Breast epithelium (tissue), 4 donors: ENCODE measurements around the gene PCSK5. TPM values are rescaled to one million over a fixed set of nuclear protein-coding genes. Genes with fewer than 3 reads are reported as not detected.

Experiments
- DNase-seq, 2 donors: peaks; one replicate each; pipeline ENCODE4 v3.0.0-alpha.2; 2019; ENCODE audit warnings: low spot score in 2 of 2
- H3K27ac ChIP-seq, 2 donors: fragments of 200-600 bp; sonication (generic) in 1 of 2; one replicate each; pipeline ENCODE4 v1.5.1; 2016 to 2019; ENCODE audit warnings: mild to moderate bottlenecking in 1 of 2
- H3K27me3 ChIP-seq, 2 donors: fragments of 200-600 bp; sonication (generic) in 1 of 2; one replicate each; pipeline versions ENCODE4 v1.5.1 to v1.6.0; 2017 to 2019; ENCODE audit warnings: control low read depth in 1 of 2, mild to moderate bottlenecking in 1 of 2
- H3K36me3 ChIP-seq: fragments of 200-600 bp; one replicate; pipeline ENCODE4 v1.5.1; 2019
- H3K4me1 ChIP-seq, 2 donors: fragments of 200-600 bp; sonication (generic); one replicate each; pipeline ENCODE4 v1.5.1; 2016 to 2019; ENCODE audit warnings: control low read depth in 1 of 2
- H3K4me3 ChIP-seq, 3 donors: fragments of 200-600 bp; sonication (generic); 1 replicate in 2 of 3; 2 replicates in 1 of 3; pipeline ENCODE4 v1.5.1; 2016 to 2019; ENCODE audit warnings: mild to moderate bottlenecking in 3 of 3, moderate library complexity in 2 of 3
- H3K9me3 ChIP-seq, 2 donors: fragments of 200-600 bp; sonication (generic) in 1 of 2; one replicate each; pipeline ENCODE4 v1.5.1; 2016 to 2019; ENCODE audit warnings: control low read depth in 1 of 2
- POLR2A ChIP-seq: fragments of 450-650 bp; IDR thresholded peaks from one replicate; pipeline ENCODE4 v1.6.1; 2016; ENCODE audit warnings: antibody characterized with exemption, mild to moderate bottlenecking, moderate library complexity
- POLR2AphosphoS5 ChIP-seq, 3 donors: sonication (generic); formaldehyde crosslinking; IDR thresholded peaks; one replicate each; pipeline ENCODE4 v1.6.1; 2017; ENCODE audit warnings: antibody characterized with exemption in 3 of 3
- intact Hi-C: fragments of 100-400 bp; cut with DNase I; formaldehyde crosslinking; loops from one replicate; pipeline ENCODE4 v1.15.1; 2023; ENCODE audit warnings: low total_unique reads
- total RNA-seq, 3 donors: library from RNA; depleted of rRNA; stranded (reverse); fragments of >200 nt; gene quantifications; one replicate each; pipeline ENCODE4 v1.1.0, GENCODE V29; 2016
- TF ChIP-seq, protein P1 (sequence below), 3 donors: fragments of 450-650 bp; IDR thresholded peaks; one replicate each; pipeline ENCODE4 v1.5.1; 2016 to 2017; ENCODE audit warnings: antibody characterized with exemption in 3 of 3, mild to moderate bottlenecking in 3 of 3, moderate library complexity in 3 of 3

The PCSK5 gene
- total RNA-seq, 3 donors from 2014 or later, result 12.7 to 21.0 (median 19.0) TPM

DNA sequence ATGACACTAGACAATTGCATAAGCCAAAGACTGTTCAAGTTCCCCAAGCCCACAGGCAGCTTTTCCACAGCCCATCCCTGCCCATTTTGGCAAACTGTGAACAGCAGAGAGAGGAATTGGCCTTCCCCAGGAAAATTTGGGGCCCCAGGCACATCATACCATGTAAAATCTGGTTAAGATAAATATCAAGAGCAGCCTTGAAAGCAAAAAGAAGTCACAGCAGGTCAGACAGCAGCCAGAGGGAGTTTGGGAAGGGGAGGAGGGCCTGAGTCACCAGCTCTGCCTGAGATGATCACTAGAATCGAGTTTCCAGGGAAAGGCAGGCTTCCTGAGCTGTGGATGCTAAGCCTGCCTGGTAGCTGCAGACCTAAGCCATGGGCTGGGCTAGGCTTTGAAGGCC lies 324.6 kb downstream of the PCSK5 start:
- Histone ChIP-seq H3K4me3 (no peak overlapping the region), H3K27ac (no peak overlapping the region), H3K9me3 (no peaks in the 10 kb centered on the region), H3K4me1 (no peaks in the 10 kb centered on the region), H3K27me3 (no peaks in the 10 kb centered on the region), H3K36me3 (no peaks in the 10 kb centered on the region)
- peak in 1 of 2 donors; percentile 26 for DNase-seq
- TF ChIP-seq POLR2A, result no peak
- TF ChIP-seq POLR2AphosphoS5 (IDR thresholded peaks at IDR 0.05), result no peak
- intact Hi-C loops, result no loop called here

DNA sequence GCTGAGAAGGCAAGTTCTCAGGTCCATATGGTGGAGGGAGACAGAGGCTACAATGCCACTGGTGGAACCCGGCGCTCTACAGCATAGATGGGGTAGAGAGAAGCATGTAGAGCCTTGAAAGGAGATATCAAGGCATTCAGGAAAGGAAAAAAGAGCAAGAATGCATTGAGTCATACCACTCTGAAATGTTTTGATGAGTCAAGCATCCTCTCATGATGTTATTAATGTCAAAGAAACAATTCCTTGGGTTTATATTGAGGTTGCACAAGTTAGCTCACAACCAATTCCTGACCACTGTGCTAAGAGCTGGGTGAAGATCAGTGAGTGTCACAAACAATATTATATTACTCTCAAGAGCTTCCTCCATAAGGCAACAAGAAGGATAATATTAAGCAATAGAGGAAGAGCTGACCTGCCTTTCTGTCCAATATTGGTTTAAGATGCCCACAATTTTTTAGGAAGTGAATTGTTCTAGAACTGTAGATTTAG lies 325.7 kb downstream of the PCSK5 start:
- H3K9me3 ChIP-seq, result no peaks in the 10 kb centered on the region
- TF ChIP-seq, protein P1, sequence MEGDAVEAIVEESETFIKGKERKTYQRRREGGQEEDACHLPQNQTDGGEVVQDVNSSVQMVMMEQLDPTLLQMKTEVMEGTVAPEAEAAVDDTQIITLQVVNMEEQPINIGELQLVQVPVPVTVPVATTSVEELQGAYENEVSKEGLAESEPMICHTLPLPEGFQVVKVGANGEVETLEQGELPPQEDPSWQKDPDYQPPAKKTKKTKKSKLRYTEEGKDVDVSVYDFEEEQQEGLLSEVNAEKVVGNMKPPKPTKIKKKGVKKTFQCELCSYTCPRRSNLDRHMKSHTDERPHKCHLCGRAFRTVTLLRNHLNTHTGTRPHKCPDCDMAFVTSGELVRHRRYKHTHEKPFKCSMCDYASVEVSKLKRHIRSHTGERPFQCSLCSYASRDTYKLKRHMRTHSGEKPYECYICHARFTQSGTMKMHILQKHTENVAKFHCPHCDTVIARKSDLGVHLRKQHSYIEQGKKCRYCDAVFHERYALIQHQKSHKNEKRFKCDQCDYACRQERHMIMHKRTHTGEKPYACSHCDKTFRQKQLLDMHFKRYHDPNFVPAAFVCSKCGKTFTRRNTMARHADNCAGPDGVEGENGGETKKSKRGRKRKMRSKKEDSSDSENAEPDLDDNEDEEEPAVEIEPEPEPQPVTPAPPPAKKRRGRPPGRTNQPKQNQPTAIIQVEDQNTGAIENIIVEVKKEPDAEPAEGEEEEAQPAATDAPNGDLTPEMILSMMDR (IDR thresholded peaks at IDR 0.05), result no peak
- TF ChIP-seq POLR2A (no peak), POLR2AphosphoS5 (IDR thresholded peaks at IDR 0.05) (no peak)
- no peak overlapping the region for H3K27ac ChIP-seq
- H3K27me3 ChIP-seq, result no peaks in the 10 kb centered on the region
- H3K36me3 ChIP-seq, result no peaks in the 10 kb centered on the region
- H3K4me3 ChIP-seq, result no peak overlapping the region
- intact Hi-C loops, result no loop called here
- no peaks in the 10 kb centered on the region for H3K4me1 ChIP-seq
- DNase-seq, result no peak

DNA sequence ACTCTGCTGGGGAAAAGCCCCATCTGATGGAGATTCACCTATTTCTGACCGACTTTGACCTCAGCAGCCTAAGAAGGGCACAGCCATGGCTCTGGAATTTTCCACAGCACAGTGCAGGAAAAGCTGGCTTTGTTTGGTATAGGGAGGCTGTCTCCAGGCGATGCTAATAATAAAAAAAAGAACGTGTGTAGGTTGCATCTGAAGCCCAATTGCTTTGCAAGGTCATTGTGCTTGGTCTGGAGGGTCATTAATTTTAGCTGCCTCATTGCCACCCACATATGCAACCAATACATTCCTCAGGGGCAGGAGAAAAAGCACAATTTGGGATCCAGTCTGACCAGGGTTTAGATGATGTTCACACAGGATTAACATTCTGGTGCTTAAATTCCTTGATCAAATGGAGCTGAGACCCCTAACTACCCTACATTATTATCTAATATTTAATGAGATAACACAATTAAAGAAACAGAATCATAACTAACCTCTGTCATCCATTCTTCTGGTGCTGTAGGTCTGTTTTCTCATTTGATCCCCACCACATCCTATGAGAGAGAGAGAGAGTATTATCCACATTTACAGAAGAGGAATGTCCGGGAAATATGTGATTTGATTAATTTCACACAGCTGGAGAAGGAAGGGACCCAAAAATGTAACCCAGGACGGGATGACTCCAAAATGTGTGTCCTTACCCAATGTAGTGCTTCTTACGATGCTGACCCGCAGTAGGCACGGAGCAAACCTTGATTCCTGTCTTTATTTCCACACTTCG lies 327.8 kb downstream of the PCSK5 start:
- no peaks in the 10 kb centered on the region for H3K36me3 ChIP-seq

DNA sequence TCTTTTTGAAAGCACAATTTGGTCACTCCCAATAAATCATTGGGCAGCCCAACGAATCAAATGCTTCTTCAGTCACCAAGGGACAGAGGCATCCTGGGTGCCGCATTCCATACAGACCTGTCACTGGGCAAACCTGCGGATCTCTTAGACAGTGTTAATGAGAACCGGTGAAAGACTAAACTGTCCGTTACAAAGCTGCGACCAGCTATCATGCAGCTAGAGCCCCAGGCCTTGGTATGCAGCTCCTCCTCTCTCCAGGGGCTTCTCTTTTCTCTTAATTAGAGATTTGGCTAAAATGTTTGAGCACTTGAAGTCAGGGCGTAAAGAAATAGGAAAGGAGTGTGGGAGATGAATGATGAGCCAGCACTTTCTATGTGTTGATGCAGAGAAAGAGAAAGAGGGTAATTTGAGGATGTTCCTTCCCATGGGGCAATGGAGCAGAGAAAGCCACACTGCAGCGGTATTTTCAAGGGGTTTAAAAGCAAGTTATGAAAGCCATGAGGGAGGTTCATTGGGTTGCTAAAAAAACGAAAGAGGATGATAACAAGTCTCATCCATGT lies 328.5 kb downstream of the PCSK5 start:
- Histone ChIP-seq H3K9me3 (no peaks in the 10 kb centered on the region), H3K4me1 (no peaks in the 10 kb centered on the region), H3K27ac (peak overlapping the region in 1 of 2 donors; percentile 43), H3K27me3 (no peaks in the 10 kb centered on the region), H3K4me3 (peak overlapping the region in 1 of 3 donors; percentile 2), H3K36me3 (no peaks in the 10 kb centered on the region)
- intact Hi-C loops, result no loop called here
- TF ChIP-seq, protein P1 (IDR thresholded peaks at IDR 0.05), result no peak
- no peak for TF ChIP-seq POLR2A
- TF ChIP-seq POLR2AphosphoS5 (IDR thresholded peaks at IDR 0.05), result no peak
- DNase-seq, result no peak

More for the DNA sequence above, 327.8 kb downstream of the PCSK5 start:
- H3K9me3 ChIP-seq, result no peaks in the 10 kb centered on the region
- peak overlapping the region in 1 of 3 donors; percentile 2 for H3K4me3 ChIP-seq
- TF ChIP-seq POLR2A, result no peak
- TF ChIP-seq, protein P1 (IDR thresholded peaks at IDR 0.05), result no peak
- TF ChIP-seq POLR2AphosphoS5 (IDR thresholded peaks at IDR 0.05), result no peak
- no peaks in the 10 kb centered on the region for H3K27me3 ChIP-seq
- H3K4me1 ChIP-seq, result no peaks in the 10 kb centered on the region
- H3K27ac ChIP-seq, result peak overlapping the region in 1 of 2 donors; percentile 43
- intact Hi-C loops, result no loop called here
- no peak for DNase-seq

DNA sequence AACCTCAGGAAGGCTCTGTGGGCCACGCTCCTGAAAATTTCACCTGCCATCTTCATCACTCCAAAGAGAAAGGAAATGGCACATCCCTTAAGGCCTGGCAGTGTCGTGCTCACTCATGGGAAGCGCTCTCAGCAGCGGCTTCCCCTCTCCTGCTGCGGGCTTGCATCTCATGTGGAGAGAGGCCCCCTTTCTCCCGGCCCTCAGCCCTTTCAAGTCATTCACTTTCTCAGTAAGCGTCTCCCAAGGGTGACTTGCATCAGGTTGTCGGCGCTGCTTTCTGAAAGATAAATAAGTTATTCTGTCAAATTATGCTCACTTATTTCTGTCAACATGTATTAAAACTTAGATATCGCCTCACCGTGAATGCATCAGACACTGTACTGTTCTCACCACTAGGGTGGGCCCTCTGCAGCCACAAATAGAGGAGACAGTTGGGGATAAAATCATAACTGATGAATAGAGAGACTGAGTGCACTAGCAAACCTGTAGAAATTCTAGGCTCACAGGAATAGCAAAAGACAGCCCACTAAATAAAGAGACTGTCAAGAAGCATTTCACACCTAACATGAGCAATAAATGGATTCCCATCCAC lies 329.2 kb downstream of the PCSK5 start:
- H3K4me3 ChIP-seq, result no peak overlapping the region
- peak overlapping the region in 1 of 2 donors; percentile 43 for H3K27ac ChIP-seq
- H3K27me3 ChIP-seq, result no peaks in the 10 kb centered on the region
- no peaks in the 10 kb centered on the region for H3K9me3 ChIP-seq
- no peak for DNase-seq
- H3K36me3 ChIP-seq, result no peaks in the 10 kb centered on the region
- TF ChIP-seq POLR2A (no peak), POLR2AphosphoS5 (IDR thresholded peaks at IDR 0.05) (no peak)
- TF ChIP-seq, protein P1 (IDR thresholded peaks at IDR 0.05), result no peak
- no peaks in the 10 kb centered on the region for H3K4me1 ChIP-seq
- intact Hi-C loops, result no loop called here
